Keratinocyte (primary cell): ENCODE results near the gene PFKP. TPM values are rescaled to one million over a fixed set of nuclear protein-coding genes. Genes with fewer than 3 reads are reported as not detected.

Experiments used
- DNase-seq: peaks from one replicate; pipeline ENCODE4 v3.0.0-alpha.2; 2011; ENCODE audit warnings: low read depth, missing footprints, low spot score
- FAIRE-seq: peaks from 2 replicates; lab custom pipeline; 2011; peaks lifted over from hg19 to GRCh38; lab: Jason Lieb, UNC
- H2AFZ ChIP-seq: 2 replicates; pipeline ENCODE4 v1.6.0; 2012; ENCODE audit warnings: low read length, control low read depth, inconsistent platforms; ENCODE audit not compliant: control insufficient read depth
- H3K27ac ChIP-seq: 2 replicates; pipeline ENCODE4 v1.5.1; 2011; ENCODE audit warnings: low read length; ENCODE audit not compliant: control insufficient read depth, insufficient read depth
- H3K27me3 ChIP-seq: 3 replicates; pipeline ENCODE4 v1.6.0; 2011; ENCODE audit warnings: low read length; ENCODE audit not compliant: control insufficient read depth, insufficient read depth; ENCODE audit errors: extremely low read depth
- H3K36me3 ChIP-seq, 2 experiments: 2 replicates in 1 of 2; 3 replicates in 1 of 2; pipeline ENCODE4 v1.5.1; 2011; ENCODE audit warnings: low read length in 2 of 2, mild to moderate bottlenecking in 1 of 2; ENCODE audit not compliant: control insufficient read depth in 2 of 2, insufficient read depth in 2 of 2; ENCODE audit errors: extremely low read depth in 1 of 2
- H3K4me1 ChIP-seq: 3 replicates; pipeline ENCODE4 v1.5.1; 2011; ENCODE audit warnings: low read length; ENCODE audit not compliant: control insufficient read depth, insufficient read depth; ENCODE audit errors: extremely low read depth
- H3K4me2 ChIP-seq: 3 replicates; pipeline ENCODE4 v1.6.0; 2011; ENCODE audit warnings: low read depth, low read length; ENCODE audit not compliant: control insufficient read depth, insufficient read depth; ENCODE audit errors: extremely low read depth
- H3K4me3 ChIP-seq, 3 experiments: fragments of 200-600 bp in 1 of 3; sonication (generic) in 1 of 3; 2 replicates in 2 of 3; 3 replicates in 1 of 3; pipeline ENCODE4 v1.5.1; 2011 to 2016; ENCODE audit warnings: low read length in 3 of 3, mild to moderate bottlenecking in 3 of 3, control low read depth in 2 of 3, inconsistent platforms in 1 of 3, low read depth in 1 of 3, mixed read lengths in 1 of 3, mixed run types in 1 of 3, moderate library complexity in 1 of 3; ENCODE audit not compliant: control insufficient read depth in 2 of 3, insufficient read depth in 2 of 3; ENCODE audit errors: extremely low read depth in 1 of 3
- H3K79me2 ChIP-seq: 2 replicates; pipeline ENCODE4 v1.6.0; 2012; ENCODE audit warnings: low read length; ENCODE audit not compliant: control insufficient read depth, insufficient read depth
- H3K9ac ChIP-seq: 3 replicates; pipeline ENCODE4 v1.6.0; 2011; ENCODE audit warnings: low read length; ENCODE audit not compliant: control insufficient read depth, insufficient read depth; ENCODE audit errors: extremely low read depth
- H3K9me1 ChIP-seq: 3 replicates; pipeline ENCODE4 v1.6.0; 2011; ENCODE audit warnings: low read length; ENCODE audit not compliant: control insufficient read depth, insufficient read depth; ENCODE audit errors: extremely low read depth
- H3K9me3 ChIP-seq: 2 replicates; pipeline ENCODE4 v1.5.1; 2012; ENCODE audit warnings: low read depth, low read length; ENCODE audit not compliant: control insufficient read depth
- H4K20me1 ChIP-seq: 3 replicates; pipeline ENCODE4 v1.6.0; 2011; ENCODE audit warnings: low read length; ENCODE audit not compliant: control insufficient read depth, insufficient read depth; ENCODE audit errors: extremely low read depth
- CTCF ChIP-seq, 3 experiments: IDR thresholded peaks in 1 of 3; conservative IDR thresholded peaks in 1 of 3; optimal IDR thresholded peaks in 1 of 3; 2 replicates in 2 of 3; 3 replicates in 1 of 3; pipeline versions ENCODE3 to v1.5.1; 2011; ENCODE audit warnings: low read length in 3 of 3, mild to moderate bottlenecking in 3 of 3, moderate library complexity in 2 of 3, control low read depth in 1 of 3, inconsistent platforms in 1 of 3; ENCODE audit not compliant: insufficient read depth in 2 of 3; ENCODE audit errors: extremely low read depth in 1 of 3
- EZH2 ChIP-seq: IDR thresholded peaks from one replicate; pipeline ENCODE4 v1.6.1; 2012; ENCODE audit warnings: inconsistent platforms, mild to moderate bottlenecking, low read length, moderate library complexity
- dilution Hi-C: fragments of 300-500 bp; cut with MboI; formaldehyde crosslinking; loops from one replicate; pipeline ENCODE4 v1.7.0; 2020; ENCODE audit warnings: low sequenced_read_pairs; ENCODE audit not compliant: extremely low pct_ligation_motif_present
- polyA plus RNA-seq, 5 experiments: library from polyadenylated mRNA; depleted of rRNA in 3 of 5; stranded (reverse) in 3 of 5; stranded (forward) in 1 of 5; unstranded in 1 of 5; fragments of >200 nt; gene quantifications; 1 replicate in 1 of 5; 2 replicates in 3 of 5; 3 replicates in 1 of 5; pipeline versions ENCODE4 v1.2.1 to v1.2.3, GENCODE V29; 2011 to 2012; ENCODE audit warnings: missing spikeins in 2 of 5, low read depth in 1 of 5, low replicate concordance in 1 of 5

Gene PFKP
- polyA plus RNA-seq, 1 donor (not counting 4 experiments of a cell fraction or from before 2014, with no cell fraction given), result 117 TPM

- no peaks in the 10 kb centered on the region for H3K79me2 ChIP-seq
- TF ChIP-seq CTCF (optimal IDR thresholded peaks at IDR 0.05 in 1 of 3, IDR thresholded peaks at IDR 0.05 in 1 of 3, conservative IDR thresholded peaks at IDR 0.05 in 1 of 3; ENCODE audit: extremely low read depth in 1 of 3, insufficient read depth in 2 of 3, low read length in 3 of 3) (no peak), EZH2 (no peak)
- no peaks in the 10 kb centered on the region for H3K9me3 ChIP-seq
- H3K4me2 ChIP-seq, result no peak overlapping the region
- no peaks in the 10 kb centered on the region for H3K27me3 ChIP-seq
- H3K4me1 ChIP-seq, result no peaks in the 10 kb centered on the region
- no peak overlapping the region for H2AFZ ChIP-seq
- H4K20me1 ChIP-seq, result no peaks in the 10 kb centered on the region
- no peak for FAIRE-seq
- no peak for DNase-seq
- H3K4me3 ChIP-seq, result no peak overlapping the region
- H3K9ac ChIP-seq, result no peak overlapping the region
- no peak overlapping the region for H3K27ac ChIP-seq
- dilution Hi-C loops, result no loop called here
- no peaks in the 10 kb centered on the region for H3K9me1 ChIP-seq
- peaks cover 48 to 56% of the 10 kb centered on the region in 2 experiments for H3K36me3 ChIP-seq
Observed at GRCh38 chr10:3145366-3145765, 78.0 kb downstream of the PFKP start.

GRCh38 chr10:3146289-3146688, 78.9 kb downstream of the PFKP start:
- no peak for DNase-seq
- H3K79me2 ChIP-seq, result no peaks in the 10 kb centered on the region
- H3K36me3 ChIP-seq, result peaks cover 54 to 57% of the 10 kb centered on the region in 2 experiments
- dilution Hi-C loops, result no loop called here
- H3K9me1 ChIP-seq, result no peaks in the 10 kb centered on the region
- H3K27me3 ChIP-seq, result no peaks in the 10 kb centered on the region
- no peak overlapping the region for H3K4me2 ChIP-seq
- H3K9ac ChIP-seq, result no peak overlapping the region
- TF ChIP-seq EZH2 (no peak), CTCF (optimal IDR thresholded peaks at IDR 0.05 in 1 of 3, IDR thresholded peaks at IDR 0.05 in 1 of 3, conservative IDR thresholded peaks at IDR 0.05 in 1 of 3; ENCODE audit: extremely low read depth in 1 of 3, insufficient read depth in 2 of 3, low read length in 3 of 3) (no peak)
- H3K9me3 ChIP-seq, result no peaks in the 10 kb centered on the region
- H2AFZ ChIP-seq, result no peak overlapping the region
- no peak overlapping the region for H3K4me3 ChIP-seq
- H4K20me1 ChIP-seq, result no peaks in the 10 kb centered on the region
- no peak for FAIRE-seq
- no peaks in the 10 kb centered on the region for H3K4me1 ChIP-seq
- no peak overlapping the region for H3K27ac ChIP-seq
